ENCODE measurements around the gene UBE2V1.
"Not testable (repeated sequence)": the region's sequence is repeated elsewhere in the genome, so short reads cannot be mapped to it uniquely, and the experiment has no call there.

UBE2V1 gene

DNA sequence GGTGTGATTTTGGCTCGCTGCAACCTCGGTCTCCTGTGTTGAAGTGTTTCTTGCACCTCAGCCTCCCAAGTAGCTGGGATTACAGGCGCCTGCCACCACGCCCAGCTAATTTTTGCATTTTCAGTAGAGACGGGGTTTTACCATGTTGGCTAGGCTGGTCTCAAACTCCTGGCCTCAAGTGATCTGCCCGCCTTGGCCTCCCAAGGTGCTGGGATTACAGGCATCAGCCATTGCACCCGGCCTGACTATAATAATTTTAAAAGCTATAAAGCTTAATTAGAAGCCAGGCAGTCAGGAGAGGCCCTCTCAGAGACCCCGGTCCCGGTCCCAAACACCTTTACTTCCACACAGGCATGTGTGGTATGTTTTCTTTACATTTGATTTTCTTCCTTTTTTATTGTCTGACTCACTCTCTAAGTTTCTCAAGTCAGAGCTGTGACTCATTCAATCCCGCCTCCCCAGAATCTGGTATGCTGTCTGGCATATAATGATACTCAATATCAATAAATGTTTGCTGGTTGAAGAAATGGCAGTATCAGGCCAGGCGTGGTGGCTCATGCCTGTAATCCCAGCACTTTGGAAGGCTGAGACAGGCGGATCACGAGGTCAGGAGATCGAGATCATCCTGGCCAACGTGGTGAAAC lies 9.4 kb downstream of the UBE2V1 start:
- H3K4me1 ChIP-seq (ENCODE audit: control insufficient read depth, insufficient read depth, low read length); H3K27ac ChIP-seq (ENCODE audit: insufficient read depth, low read depth, low read length, poor library complexity, severe bottlenecking); H3K27me3 ChIP-seq (ENCODE audit: control insufficient read depth, insufficient read depth, low read length, poor library complexity, severe bottlenecking); H3K4me3 ChIP-seq (ENCODE audit: insufficient read depth, low read depth, low read length); H3K9me3 ChIP-seq (ENCODE audit: control insufficient read depth, low read length); H3K36me3 ChIP-seq (ENCODE audit: control insufficient read depth, insufficient read depth, low read length): not testable (repeated sequence)
- 92 to 96% methylated on average over 14 to 15 of the region's 15 CpGs for WGBS, 2 experiments

GRCh38 chr20:50102551-50102950 lies 10.4 kb downstream of the UBE2V1 start:
- H3K4me1 ChIP-seq (ENCODE audit: control insufficient read depth, insufficient read depth, low read length); H3K4me3 ChIP-seq (ENCODE audit: insufficient read depth, low read depth, low read length); H3K9me3 ChIP-seq (ENCODE audit: control insufficient read depth, low read length); H3K27me3 ChIP-seq (ENCODE audit: control insufficient read depth, insufficient read depth, low read length, poor library complexity, severe bottlenecking); H3K27ac ChIP-seq (ENCODE audit: insufficient read depth, low read depth, low read length, poor library complexity, severe bottlenecking); H3K36me3 ChIP-seq (ENCODE audit: control insufficient read depth, insufficient read depth, low read length): not testable (repeated sequence)
- WGBS, 2 experiments = 92 to 94% methylated on average over 14 of the region's 14 CpGs

GRCh38 chr20:50101887-50102286 lies 11.1 kb downstream of the UBE2V1 start:
- no peaks in the 10 kb centered on the region for H3K27me3 ChIP-seq (ENCODE audit: control insufficient read depth, insufficient read depth, low read length, poor library complexity, severe bottlenecking)
- WGBS, 2 experiments = 92 to 95% methylated on average over 4 of the region's 4 CpGs
- no peak overlapping the region for H3K4me3 ChIP-seq (ENCODE audit: insufficient read depth, low read depth, low read length)
- no peak overlapping the region for H3K27ac ChIP-seq (ENCODE audit: insufficient read depth, low read depth, low read length, poor library complexity, severe bottlenecking)
- H3K36me3 ChIP-seq (ENCODE audit: control insufficient read depth, insufficient read depth, low read length) = no peaks in the 10 kb centered on the region
- no peaks in the 10 kb centered on the region for H3K9me3 ChIP-seq (ENCODE audit: control insufficient read depth, low read length)
- H3K4me1 ChIP-seq (ENCODE audit: control insufficient read depth, insufficient read depth, low read length) = no peaks in the 10 kb centered on the region

- Histone ChIP-seq H3K4me3 (ENCODE audit: insufficient read depth, low read depth, low read length) (no peak overlapping the region), H3K27me3 (ENCODE audit: control insufficient read depth, insufficient read depth, low read length, poor library complexity, severe bottlenecking) (no peaks in the 10 kb centered on the region), H3K27ac (ENCODE audit: insufficient read depth, low read depth, low read length, poor library complexity, severe bottlenecking) (no peak overlapping the region), H3K36me3 (ENCODE audit: control insufficient read depth, insufficient read depth, low read length) (no peaks in the 10 kb centered on the region), H3K9me3 (ENCODE audit: control insufficient read depth, low read length) (no peaks in the 10 kb centered on the region), H3K4me1 (ENCODE audit: control insufficient read depth, insufficient read depth, low read length) (no peaks in the 10 kb centered on the region)
- WGBS, 2 experiments = no CpG with 5 or more reads among the region's 2 CpGs
Measured at GRCh38 chr20:50101281-50101680, 11.7 kb downstream of the UBE2V1 start.

GRCh38 chr20:50100552-50100951 lies 12.4 kb downstream of the UBE2V1 start:
- no peaks in the 10 kb centered on the region for H3K27me3 ChIP-seq (ENCODE audit: control insufficient read depth, insufficient read depth, low read length, poor library complexity, severe bottlenecking)
- H3K36me3 ChIP-seq (ENCODE audit: control insufficient read depth, insufficient read depth, low read length) = peaks cover 4% of the 10 kb centered on the region
- no peak overlapping the region for H3K4me3 ChIP-seq (ENCODE audit: insufficient read depth, low read depth, low read length)
- H3K27ac ChIP-seq (ENCODE audit: insufficient read depth, low read depth, low read length, poor library complexity, severe bottlenecking) = no peak overlapping the region
- no peaks in the 10 kb centered on the region for H3K4me1 ChIP-seq (ENCODE audit: control insufficient read depth, insufficient read depth, low read length)
- no peaks in the 10 kb centered on the region for H3K9me3 ChIP-seq (ENCODE audit: control insufficient read depth, low read length)

GRCh38 chr20:50099565-50099991 lies 13.4 kb downstream of the UBE2V1 start:
- no peaks in the 10 kb centered on the region for H3K27me3 ChIP-seq (ENCODE audit: control insufficient read depth, insufficient read depth, low read length, poor library complexity, severe bottlenecking)
- H3K27ac ChIP-seq (ENCODE audit: insufficient read depth, low read depth, low read length, poor library complexity, severe bottlenecking) = no peak overlapping the region
- 77 to 80% methylated on average over 5 of the region's 5 CpGs for WGBS, 2 experiments
- H3K36me3 ChIP-seq (ENCODE audit: control insufficient read depth, insufficient read depth, low read length) = peaks cover 6% of the 10 kb centered on the region
- no peaks in the 10 kb centered on the region for H3K9me3 ChIP-seq (ENCODE audit: control insufficient read depth, low read length)
- H3K4me1 ChIP-seq (ENCODE audit: control insufficient read depth, insufficient read depth, low read length) = no peaks in the 10 kb centered on the region
- H3K4me3 ChIP-seq (ENCODE audit: insufficient read depth, low read depth, low read length) = no peak overlapping the region

GRCh38 chr20:50099113-50099512 lies 13.8 kb downstream of the UBE2V1 start:
- no peaks in the 10 kb centered on the region for H3K9me3 ChIP-seq (ENCODE audit: control insufficient read depth, low read length)
- H3K4me3 ChIP-seq (ENCODE audit: insufficient read depth, low read depth, low read length) = no peak overlapping the region
- WGBS, 2 experiments = 71 to 94% methylated on average over 1 of the region's 1 CpG
- no peaks in the 10 kb centered on the region for H3K4me1 ChIP-seq (ENCODE audit: control insufficient read depth, insufficient read depth, low read length)
- H3K27me3 ChIP-seq (ENCODE audit: control insufficient read depth, insufficient read depth, low read length, poor library complexity, severe bottlenecking) = no peaks in the 10 kb centered on the region
- no peak overlapping the region for H3K27ac ChIP-seq (ENCODE audit: insufficient read depth, low read depth, low read length, poor library complexity, severe bottlenecking)
- H3K36me3 ChIP-seq (ENCODE audit: control insufficient read depth, insufficient read depth, low read length) = peaks cover 6% of the 10 kb centered on the region

GRCh38 chr20:50098259-50098658 lies 14.7 kb downstream of the UBE2V1 start:
- 94 to 96% methylated on average over 2 of the region's 2 CpGs for WGBS, 2 experiments
- Histone ChIP-seq H3K4me3 (ENCODE audit: insufficient read depth, low read depth, low read length) (no peak overlapping the region), H3K27ac (ENCODE audit: insufficient read depth, low read depth, low read length, poor library complexity, severe bottlenecking) (no peak overlapping the region), H3K9me3 (ENCODE audit: control insufficient read depth, low read length) (no peaks in the 10 kb centered on the region), H3K4me1 (ENCODE audit: control insufficient read depth, insufficient read depth, low read length) (no peaks in the 10 kb centered on the region), H3K27me3 (ENCODE audit: control insufficient read depth, insufficient read depth, low read length, poor library complexity, severe bottlenecking) (no peaks in the 10 kb centered on the region), H3K36me3 (ENCODE audit: control insufficient read depth, insufficient read depth, low read length) (peaks cover 6% of the 10 kb centered on the region)

DNA sequence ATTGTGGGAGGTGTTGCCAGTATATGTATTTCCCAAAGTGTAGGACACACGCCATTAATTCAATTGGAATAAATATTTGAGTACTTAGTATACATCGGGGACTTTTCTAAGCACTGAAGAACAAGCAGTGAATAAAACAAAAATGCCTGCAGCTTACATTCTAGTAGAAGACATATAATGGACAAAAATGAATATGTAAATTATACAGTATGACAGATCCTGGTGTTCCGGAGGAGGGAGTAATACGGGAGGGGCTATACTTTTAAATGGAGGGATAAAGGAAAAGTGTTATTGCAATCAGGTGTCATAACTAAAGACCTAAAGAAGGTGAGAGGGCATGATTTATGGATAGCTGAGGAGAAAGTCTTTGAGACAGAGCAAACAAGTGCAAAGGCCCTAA lies 15.1 kb downstream of the UBE2V1 start:
- no peaks in the 10 kb centered on the region for H3K4me1 ChIP-seq (ENCODE audit: control insufficient read depth, insufficient read depth, low read length)
- H3K9me3 ChIP-seq (ENCODE audit: control insufficient read depth, low read length) = no peaks in the 10 kb centered on the region
- 96 to 98% methylated on average over 3 to 4 of the region's 4 CpGs for WGBS, 2 experiments
- peaks cover 6% of the 10 kb centered on the region for H3K36me3 ChIP-seq (ENCODE audit: control insufficient read depth, insufficient read depth, low read length)
- no peaks in the 10 kb centered on the region for H3K27me3 ChIP-seq (ENCODE audit: control insufficient read depth, insufficient read depth, low read length, poor library complexity, severe bottlenecking)
- H3K27ac ChIP-seq (ENCODE audit: insufficient read depth, low read depth, low read length, poor library complexity, severe bottlenecking) = no peak overlapping the region
- H3K4me3 ChIP-seq (ENCODE audit: insufficient read depth, low read depth, low read length) = no peak overlapping the region

GRCh38 chr20:50096237-50096636 lies 16.7 kb downstream of the UBE2V1 start:
- no peak overlapping the region for H3K4me3 ChIP-seq (ENCODE audit: insufficient read depth, low read depth, low read length)
- H3K9me3 ChIP-seq (ENCODE audit: control insufficient read depth, low read length) = no peaks in the 10 kb centered on the region
- 91 to 95% methylated on average over 3 of the region's 3 CpGs for WGBS, 2 experiments
- no peaks in the 10 kb centered on the region for H3K4me1 ChIP-seq (ENCODE audit: control insufficient read depth, insufficient read depth, low read length)
- no peak overlapping the region for H3K27ac ChIP-seq (ENCODE audit: insufficient read depth, low read depth, low read length, poor library complexity, severe bottlenecking)
- H3K36me3 ChIP-seq (ENCODE audit: control insufficient read depth, insufficient read depth, low read length) = peaks cover 6% of the 10 kb centered on the region
- H3K27me3 ChIP-seq (ENCODE audit: control insufficient read depth, insufficient read depth, low read length, poor library complexity, severe bottlenecking) = no peaks in the 10 kb centered on the region
